GM12875 (cell line): ENCODE data around the gene EFNB3.

Source experiments
- H3K4me3 ChIP-seq: one replicate; pipeline ENCODE4 v1.5.1; 2011; ENCODE audit warnings: low read depth, low read length, control low read depth
- TF ChIP-seq, protein P1 (sequence below): IDR thresholded peaks from 2 replicates; pipeline ENCODE4 v1.5.1; 2011; ENCODE audit warnings: low read depth, mild to moderate bottlenecking, control low read depth, inconsistent platforms, low read length, moderate library complexity, borderline replicate concordance; ENCODE audit not compliant: insufficient read depth

EFNB3 gene

DNA sequence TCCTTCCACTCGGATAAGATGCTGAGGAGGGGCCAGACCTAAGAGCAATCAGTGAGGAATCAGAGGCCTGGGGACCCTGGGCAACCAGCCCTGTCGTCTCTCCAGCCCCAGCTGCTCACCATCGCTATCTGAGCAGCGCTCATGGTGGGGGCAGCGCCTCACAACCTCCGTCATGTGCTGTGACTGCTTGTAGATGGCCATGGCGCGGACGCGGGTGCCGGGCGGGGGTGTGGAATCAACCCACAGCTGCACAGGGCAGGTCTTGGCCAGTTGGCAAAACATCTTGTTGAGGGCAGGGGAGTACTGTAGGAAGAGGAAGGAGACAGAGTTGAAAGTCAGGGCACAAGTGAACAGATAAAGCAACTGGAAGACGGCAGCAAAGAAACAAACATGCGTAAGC lies 30.1 kb upstream of the EFNB3 start:
- H3K4me3 ChIP-seq: no peak overlapping the region
- TF ChIP-seq, protein P1, sequence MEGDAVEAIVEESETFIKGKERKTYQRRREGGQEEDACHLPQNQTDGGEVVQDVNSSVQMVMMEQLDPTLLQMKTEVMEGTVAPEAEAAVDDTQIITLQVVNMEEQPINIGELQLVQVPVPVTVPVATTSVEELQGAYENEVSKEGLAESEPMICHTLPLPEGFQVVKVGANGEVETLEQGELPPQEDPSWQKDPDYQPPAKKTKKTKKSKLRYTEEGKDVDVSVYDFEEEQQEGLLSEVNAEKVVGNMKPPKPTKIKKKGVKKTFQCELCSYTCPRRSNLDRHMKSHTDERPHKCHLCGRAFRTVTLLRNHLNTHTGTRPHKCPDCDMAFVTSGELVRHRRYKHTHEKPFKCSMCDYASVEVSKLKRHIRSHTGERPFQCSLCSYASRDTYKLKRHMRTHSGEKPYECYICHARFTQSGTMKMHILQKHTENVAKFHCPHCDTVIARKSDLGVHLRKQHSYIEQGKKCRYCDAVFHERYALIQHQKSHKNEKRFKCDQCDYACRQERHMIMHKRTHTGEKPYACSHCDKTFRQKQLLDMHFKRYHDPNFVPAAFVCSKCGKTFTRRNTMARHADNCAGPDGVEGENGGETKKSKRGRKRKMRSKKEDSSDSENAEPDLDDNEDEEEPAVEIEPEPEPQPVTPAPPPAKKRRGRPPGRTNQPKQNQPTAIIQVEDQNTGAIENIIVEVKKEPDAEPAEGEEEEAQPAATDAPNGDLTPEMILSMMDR: no peak

DNA sequence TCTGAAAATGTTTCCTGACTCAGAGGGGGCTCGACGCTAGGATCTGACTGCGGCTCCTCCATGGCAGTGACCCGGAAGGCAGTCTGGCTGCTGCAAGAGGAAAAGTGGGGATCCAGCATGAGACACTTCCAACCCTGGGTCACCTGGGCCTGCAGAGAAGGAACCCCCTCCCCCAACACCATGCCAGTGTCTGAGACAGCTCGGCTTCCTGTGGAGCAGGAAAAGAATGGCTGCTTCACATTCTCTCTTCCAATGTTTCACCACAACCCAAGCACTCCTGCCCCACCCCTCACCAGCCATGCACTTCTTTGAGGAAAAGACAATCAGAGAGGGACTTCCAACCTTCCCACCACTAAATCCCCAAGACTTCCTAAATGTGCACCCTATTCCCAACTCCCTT lies 28.5 kb upstream of the EFNB3 start:
- TF ChIP-seq, protein P1: no peak
- no peak overlapping the region for H3K4me3 ChIP-seq

DNA sequence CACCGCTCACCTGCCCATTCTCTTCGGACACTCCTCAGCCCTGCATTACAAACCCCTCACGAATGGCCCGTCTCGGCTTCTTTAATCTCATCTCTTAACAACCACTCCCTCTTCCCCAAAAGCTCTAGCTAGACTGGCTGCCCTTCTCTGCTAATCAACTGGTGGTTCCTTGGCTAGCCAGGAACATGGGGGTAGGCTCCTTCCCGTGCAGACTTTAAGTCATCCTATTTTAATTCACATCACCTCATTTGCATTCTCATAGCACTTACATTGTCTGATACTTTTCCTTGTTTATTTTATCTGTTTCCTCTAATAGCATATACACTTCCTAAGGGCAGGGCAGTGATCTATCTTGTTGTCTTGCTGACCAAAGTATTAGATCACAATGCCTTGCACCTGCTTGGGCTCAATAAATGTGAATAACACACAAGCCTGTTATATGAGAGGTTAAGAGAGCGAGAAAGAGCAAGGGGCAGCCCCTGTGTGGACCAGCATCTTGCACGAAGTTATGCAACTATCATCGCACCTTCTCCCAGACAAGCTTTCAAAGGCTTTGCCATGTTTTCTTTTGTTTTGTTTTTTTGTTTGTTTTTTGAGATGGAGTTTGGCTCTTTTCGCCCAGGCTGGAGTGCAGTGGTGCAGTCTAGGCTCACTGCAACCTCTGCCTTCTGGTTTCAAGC lies 27.5 kb upstream of the EFNB3 start:
- TF ChIP-seq, protein P1: no peak
- H3K4me3 ChIP-seq: no peak overlapping the region

DNA sequence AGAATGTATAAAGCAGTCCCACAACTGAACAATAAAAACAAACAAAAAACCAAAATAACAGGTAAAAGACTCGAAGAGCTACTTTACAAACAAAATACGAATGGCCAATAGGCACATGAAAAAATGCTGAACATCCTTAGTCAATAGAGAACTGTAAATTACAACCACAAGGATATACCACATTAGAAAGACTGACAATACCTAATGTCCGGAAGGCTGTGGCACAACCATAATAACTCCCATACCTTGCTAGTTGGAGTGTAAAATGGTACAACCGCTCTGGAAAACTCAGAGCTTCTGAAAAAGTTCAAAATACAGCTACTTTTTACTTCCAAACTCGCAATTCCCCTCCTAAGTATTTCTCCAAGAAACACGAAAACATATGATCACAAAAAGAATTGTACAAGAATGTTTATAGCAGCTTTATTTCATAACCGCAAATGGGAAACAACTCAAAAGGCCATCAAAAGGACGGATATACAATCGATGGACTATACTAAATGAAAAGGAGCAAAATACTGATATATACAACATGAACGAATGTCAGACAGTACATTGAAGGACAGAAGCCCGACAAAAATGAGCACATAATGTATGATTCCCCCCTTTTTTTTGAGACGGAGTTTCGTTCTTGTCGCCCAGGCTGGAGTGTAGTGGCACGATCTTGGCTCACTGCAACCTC lies 20.0 kb upstream of the EFNB3 start:
- peak overlapping the region; percentile 84 for H3K4me3 ChIP-seq
- TF ChIP-seq, protein P1: no peak

DNA sequence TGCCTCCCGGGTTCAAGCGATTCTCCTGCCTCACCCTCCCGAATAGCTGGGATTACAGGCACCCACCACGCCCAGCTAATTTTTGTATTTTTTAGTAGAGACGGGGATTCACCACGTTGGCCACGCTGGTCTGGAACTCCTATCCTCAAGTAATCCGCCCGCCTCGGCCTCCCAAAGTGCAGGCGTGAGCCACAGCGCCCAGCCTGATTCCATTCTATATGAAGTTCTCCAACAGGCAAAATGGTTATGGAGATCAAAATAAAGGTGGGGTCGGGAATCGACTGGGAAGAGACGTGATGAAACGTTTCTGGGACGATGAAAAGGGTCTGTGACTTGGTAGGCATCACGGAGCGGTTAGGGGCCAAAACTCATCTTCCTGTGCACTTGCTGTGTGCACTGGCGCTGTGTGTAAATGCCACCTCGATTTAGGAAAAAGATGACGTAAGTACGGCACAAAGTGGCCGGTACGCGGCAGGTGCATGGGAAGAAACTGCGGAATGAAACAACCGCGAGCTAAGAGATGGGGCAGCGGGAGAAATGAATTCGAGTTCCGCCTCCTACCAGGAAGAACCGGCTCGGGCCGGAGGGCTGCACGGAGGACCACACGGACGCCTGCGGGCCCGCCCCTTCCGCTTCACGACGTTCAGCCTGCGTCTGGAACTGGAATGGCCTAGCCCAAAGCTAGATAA lies 19.3 kb upstream of the EFNB3 start:
- TF ChIP-seq, protein P1: no peak

DNA sequence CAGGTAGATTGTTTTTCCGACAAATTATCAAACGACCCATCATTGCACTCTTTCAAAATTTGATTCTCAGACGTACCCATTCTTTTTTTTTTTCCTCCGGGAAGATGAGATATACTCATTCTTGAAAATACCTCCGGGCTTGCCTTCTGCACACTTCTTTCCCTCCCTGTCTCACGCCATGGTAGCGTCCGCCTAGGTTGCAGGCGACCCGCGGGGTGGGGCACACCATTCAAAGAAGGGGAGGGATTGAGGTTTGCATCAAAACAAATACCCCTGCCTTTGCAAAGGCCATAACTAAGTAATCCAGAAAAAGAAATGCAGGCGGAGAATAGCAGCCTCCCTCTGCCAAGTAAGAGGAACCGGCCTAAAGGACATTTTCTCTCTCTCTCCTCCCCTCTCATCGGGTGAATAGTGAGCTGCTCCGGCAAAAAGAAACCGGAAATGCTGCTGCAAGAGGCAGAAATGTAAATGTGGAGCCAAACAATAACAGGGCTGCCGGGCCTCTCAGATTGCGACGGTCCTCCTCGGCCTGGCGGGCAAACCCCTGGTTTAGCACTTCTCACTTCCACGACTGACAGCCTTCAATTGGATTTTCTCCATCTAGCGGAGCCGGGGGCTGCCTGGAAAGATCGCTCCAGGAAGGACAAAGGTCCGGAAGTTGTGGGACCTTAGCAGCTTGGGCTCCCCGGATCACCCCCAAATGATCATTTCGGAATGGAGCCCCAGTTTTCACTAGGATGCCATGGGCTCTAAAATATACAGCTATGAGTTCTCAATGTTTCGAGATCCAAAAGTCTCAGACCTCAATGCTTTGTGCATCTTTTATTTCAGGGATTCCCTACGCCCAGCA lies 18.6 kb upstream of the EFNB3 start:
- H3K4me3 ChIP-seq: peak overlapping the region; percentile 84
- TF ChIP-seq, protein P1: no peak

More for the DNA sequence above, 19.3 kb upstream of the EFNB3 start:
- H3K4me3 ChIP-seq: peak overlapping the region; percentile 84
